Measurements from ENCODE around the gene SMARCA4.

Gene SMARCA4

GRCh38 chr19:10998045-10998533, 37.3 kb downstream of the SMARCA4 start:
- no peak overlapping the region for H2BK120ac ChIP-seq (ENCODE audit: low read depth, low read length)
- H3K79me2 ChIP-seq (ENCODE audit: control insufficient read depth, insufficient read depth, low read length) = no peaks in the 10 kb centered on the region
- no peak overlapping the region for H3K27ac ChIP-seq (ENCODE audit: low read depth, low read length)
- H2BK15ac ChIP-seq (replicated peaks; ENCODE audit: low read depth) = no peak overlapping the region
- no CpG with 5 or more reads among the region's 6 CpGs for WGBS (ENCODE audit: extremely low coverage, insufficient coverage, low lambda C conversion rate)
- H4K5ac ChIP-seq (ENCODE audit: low read length) = no peak overlapping the region
- H3K9ac ChIP-seq (ENCODE audit: low read length) = no peak overlapping the region
- no peak overlapping the region for H2AK5ac ChIP-seq (ENCODE audit: low read length)
- no peak overlapping the region for H3K56ac ChIP-seq (ENCODE audit: low read length)
- no peaks in the 10 kb centered on the region for H3K27me3 ChIP-seq (ENCODE audit: insufficient read depth, low read length, poor library complexity)
- H3K4me1 ChIP-seq (ENCODE audit: control insufficient read depth, low read depth, low read length) = no peaks in the 10 kb centered on the region
- H3K36me3 ChIP-seq (ENCODE audit: control insufficient read depth, insufficient read depth, low read length) = peaks cover 16% of the 10 kb centered on the region
- H3K23ac ChIP-seq (ENCODE audit: low read length) = no peak overlapping the region
- H4K8ac ChIP-seq (ENCODE audit: low read depth, low read length) = no peak overlapping the region
- H3K4me2 ChIP-seq (ENCODE audit: low read length) = no peak overlapping the region
- H2BK5ac ChIP-seq (ENCODE audit: low read length) = no peak overlapping the region
- no peak overlapping the region for H3K18ac ChIP-seq (ENCODE audit: low read length)
- no peak for DNase-seq
- H3K4ac ChIP-seq (ENCODE audit: low read depth, low read length) = no peak overlapping the region
- H3K4me3 ChIP-seq (ENCODE audit: low read length) = no peak overlapping the region
- no peaks in the 10 kb centered on the region for H3K79me1 ChIP-seq (ENCODE audit: low read length)

GRCh38 chr19:10998666-10999065, 37.8 kb downstream of the SMARCA4 start:
- H3K27ac ChIP-seq (ENCODE audit: low read depth, low read length) = no peak overlapping the region
- H3K27me3 ChIP-seq (ENCODE audit: insufficient read depth, low read length, poor library complexity) = no peaks in the 10 kb centered on the region
- H3K79me2 ChIP-seq (ENCODE audit: control insufficient read depth, insufficient read depth, low read length) = no peaks in the 10 kb centered on the region
- H3K4me3 ChIP-seq (ENCODE audit: low read length) = no peak overlapping the region
- H2BK120ac ChIP-seq (ENCODE audit: low read depth, low read length) = no peak overlapping the region
- H3K79me1 ChIP-seq (ENCODE audit: low read length) = no peaks in the 10 kb centered on the region
- peaks cover 18% of the 10 kb centered on the region for H3K36me3 ChIP-seq (ENCODE audit: control insufficient read depth, insufficient read depth, low read length)
- no peak overlapping the region for H2BK15ac ChIP-seq (replicated peaks; ENCODE audit: low read depth)
- H3K4me1 ChIP-seq (ENCODE audit: control insufficient read depth, low read depth, low read length) = no peaks in the 10 kb centered on the region
- no peak overlapping the region for H3K9ac ChIP-seq (ENCODE audit: low read length)
- H3K4ac ChIP-seq (ENCODE audit: low read depth, low read length) = no peak overlapping the region
- H4K5ac ChIP-seq (ENCODE audit: low read length) = no peak overlapping the region
- no peak overlapping the region for H3K56ac ChIP-seq (ENCODE audit: low read length)
- no peak overlapping the region for H2BK5ac ChIP-seq (ENCODE audit: low read length)
- no peak overlapping the region for H3K4me2 ChIP-seq (ENCODE audit: low read length)
- H2AK5ac ChIP-seq (ENCODE audit: low read length) = no peak overlapping the region
- no peak overlapping the region for H4K8ac ChIP-seq (ENCODE audit: low read depth, low read length)
- no peak overlapping the region for H3K18ac ChIP-seq (ENCODE audit: low read length)
- no peak overlapping the region for H3K23ac ChIP-seq (ENCODE audit: low read length)
- DNase-seq = no peak
- WGBS (ENCODE audit: extremely low coverage, insufficient coverage, low lambda C conversion rate) = no CpG with 5 or more reads among the region's 7 CpGs

- no peak overlapping the region for H3K23ac ChIP-seq (ENCODE audit: low read length)
- H3K79me2 ChIP-seq (ENCODE audit: control insufficient read depth, insufficient read depth, low read length) = no peaks in the 10 kb centered on the region
- H2AK5ac ChIP-seq (ENCODE audit: low read length) = no peak overlapping the region
- no peak overlapping the region for H3K4me2 ChIP-seq (ENCODE audit: low read length)
- no peak overlapping the region for H4K5ac ChIP-seq (ENCODE audit: low read length)
- H4K8ac ChIP-seq (ENCODE audit: low read depth, low read length) = no peak overlapping the region
- H3K18ac ChIP-seq (ENCODE audit: low read length) = no peak overlapping the region
- H3K27me3 ChIP-seq (ENCODE audit: insufficient read depth, low read length, poor library complexity) = no peaks in the 10 kb centered on the region
- no peaks in the 10 kb centered on the region for H3K4me1 ChIP-seq (ENCODE audit: control insufficient read depth, low read depth, low read length)
- no peak overlapping the region for H3K4ac ChIP-seq (ENCODE audit: low read depth, low read length)
- DNase-seq = no peak
- peaks cover 2% of the 10 kb centered on the region for H3K79me1 ChIP-seq (ENCODE audit: low read length)
- H2BK5ac ChIP-seq (ENCODE audit: low read length) = no peak overlapping the region
- H2BK15ac ChIP-seq (replicated peaks; ENCODE audit: low read depth) = no peak overlapping the region
- no peak overlapping the region for H3K27ac ChIP-seq (ENCODE audit: low read depth, low read length)
- H3K56ac ChIP-seq (ENCODE audit: low read length) = no peak overlapping the region
- no peak overlapping the region for H2BK120ac ChIP-seq (ENCODE audit: low read depth, low read length)
- no peak overlapping the region for H3K9ac ChIP-seq (ENCODE audit: low read length)
- no peak overlapping the region for H3K4me3 ChIP-seq (ENCODE audit: low read length)
- WGBS (ENCODE audit: extremely low coverage, insufficient coverage, low lambda C conversion rate) = no CpG with 5 or more reads among the region's 5 CpGs
- peaks cover 16% of the 10 kb centered on the region for H3K36me3 ChIP-seq (ENCODE audit: control insufficient read depth, insufficient read depth, low read length)
These were observed 44.7 kb downstream of the SMARCA4 start for GRCh38 chr19:11005521-11005920.

GRCh38 chr19:11007385-11007784, 46.6 kb downstream of the SMARCA4 start:
- peaks cover 18% of the 10 kb centered on the region for H3K36me3 ChIP-seq (ENCODE audit: control insufficient read depth, insufficient read depth, low read length)
- H2BK15ac ChIP-seq (replicated peaks; ENCODE audit: low read depth) = no peak overlapping the region
- H2BK5ac ChIP-seq (ENCODE audit: low read length) = no peak overlapping the region
- H3K4me1 ChIP-seq (ENCODE audit: control insufficient read depth, low read depth, low read length) = no peaks in the 10 kb centered on the region
- H3K18ac ChIP-seq (ENCODE audit: low read length) = no peak overlapping the region
- DNase-seq = no peak
- no peak overlapping the region for H4K8ac ChIP-seq (ENCODE audit: low read depth, low read length)
- H2AK5ac ChIP-seq (ENCODE audit: low read length) = no peak overlapping the region
- H3K4me2 ChIP-seq (ENCODE audit: low read length) = no peak overlapping the region
- H2BK120ac ChIP-seq (ENCODE audit: low read depth, low read length) = no peak overlapping the region
- H3K56ac ChIP-seq (ENCODE audit: low read length) = no peak overlapping the region
- H3K79me2 ChIP-seq (ENCODE audit: control insufficient read depth, insufficient read depth, low read length) = no peaks in the 10 kb centered on the region
- no peak overlapping the region for H4K5ac ChIP-seq (ENCODE audit: low read length)
- H3K4ac ChIP-seq (ENCODE audit: low read depth, low read length) = no peak overlapping the region
- H3K9ac ChIP-seq (ENCODE audit: low read length) = no peak overlapping the region
- no peak overlapping the region for H3K23ac ChIP-seq (ENCODE audit: low read length)
- H3K4me3 ChIP-seq (ENCODE audit: low read length) = no peak overlapping the region
- peaks cover 2% of the 10 kb centered on the region for H3K79me1 ChIP-seq (ENCODE audit: low read length)
- no CpG with 5 or more reads among the region's 5 CpGs for WGBS (ENCODE audit: extremely low coverage, insufficient coverage, low lambda C conversion rate)
- H3K27me3 ChIP-seq (ENCODE audit: insufficient read depth, low read length, poor library complexity) = no peaks in the 10 kb centered on the region
- no peak overlapping the region for H3K27ac ChIP-seq (ENCODE audit: low read depth, low read length)

GRCh38 chr19:11007962-11008532, 47.2 kb downstream of the SMARCA4 start:
- Histone ChIP-seq H3K9ac (ENCODE audit: low read length) (no peak overlapping the region), H3K23ac (ENCODE audit: low read length) (no peak overlapping the region), H3K4me3 (ENCODE audit: low read length) (no peak overlapping the region), H3K79me1 (ENCODE audit: low read length) (peaks cover 2% of the 10 kb centered on the region), H2BK120ac (ENCODE audit: low read depth, low read length) (no peak overlapping the region), H3K27me3 (ENCODE audit: insufficient read depth, low read length, poor library complexity) (no peaks in the 10 kb centered on the region), H3K27ac (ENCODE audit: low read depth, low read length) (no peak overlapping the region), H3K4me2 (ENCODE audit: low read length) (no peak overlapping the region), H2BK15ac (replicated peaks; ENCODE audit: low read depth) (no peak overlapping the region), H3K18ac (ENCODE audit: low read length) (no peak overlapping the region), H2BK5ac (ENCODE audit: low read length) (no peak overlapping the region), H3K4ac (ENCODE audit: low read depth, low read length) (no peak overlapping the region), H3K56ac (ENCODE audit: low read length) (no peak overlapping the region), H3K36me3 (ENCODE audit: control insufficient read depth, insufficient read depth, low read length) (peaks cover 22% of the 10 kb centered on the region), H3K4me1 (ENCODE audit: control insufficient read depth, low read depth, low read length) (no peaks in the 10 kb centered on the region), H2AK5ac (ENCODE audit: low read length) (no peak overlapping the region), H3K79me2 (ENCODE audit: control insufficient read depth, insufficient read depth, low read length) (no peaks in the 10 kb centered on the region), H4K5ac (ENCODE audit: low read length) (no peak overlapping the region), H4K8ac (ENCODE audit: low read depth, low read length) (no peak overlapping the region)
- WGBS (ENCODE audit: extremely low coverage, insufficient coverage, low lambda C conversion rate) = no CpG with 5 or more reads among the region's 14 CpGs
- no peak for DNase-seq

GRCh38 chr19:11010041-11010440, 49.2 kb downstream of the SMARCA4 start:
- no peak overlapping the region for H3K9ac ChIP-seq (ENCODE audit: low read length)
- no peak overlapping the region for H3K4me3 ChIP-seq (ENCODE audit: low read length)
- no CpG with 5 or more reads among the region's 9 CpGs for WGBS (ENCODE audit: extremely low coverage, insufficient coverage, low lambda C conversion rate)
- H2BK5ac ChIP-seq (ENCODE audit: low read length) = no peak overlapping the region
- H3K27ac ChIP-seq (ENCODE audit: low read depth, low read length) = no peak overlapping the region
- no peak overlapping the region for H3K56ac ChIP-seq (ENCODE audit: low read length)
- H3K79me2 ChIP-seq (ENCODE audit: control insufficient read depth, insufficient read depth, low read length) = no peaks in the 10 kb centered on the region
- H3K27me3 ChIP-seq (ENCODE audit: insufficient read depth, low read length, poor library complexity) = no peaks in the 10 kb centered on the region
- no peak overlapping the region for H3K4me2 ChIP-seq (ENCODE audit: low read length)
- no peak overlapping the region for H2BK15ac ChIP-seq (replicated peaks; ENCODE audit: low read depth)
- H3K36me3 ChIP-seq (ENCODE audit: control insufficient read depth, insufficient read depth, low read length) = peaks cover 24% of the 10 kb centered on the region
- H3K4me1 ChIP-seq (ENCODE audit: control insufficient read depth, low read depth, low read length) = no peaks in the 10 kb centered on the region
- DNase-seq = no peak
- no peak overlapping the region for H3K23ac ChIP-seq (ENCODE audit: low read length)
- no peak overlapping the region for H2AK5ac ChIP-seq (ENCODE audit: low read length)
- peaks cover 2% of the 10 kb centered on the region for H3K79me1 ChIP-seq (ENCODE audit: low read length)
- H4K5ac ChIP-seq (ENCODE audit: low read length) = no peak overlapping the region
- H2BK120ac ChIP-seq (ENCODE audit: low read depth, low read length) = no peak overlapping the region
- H3K18ac ChIP-seq (ENCODE audit: low read length) = no peak overlapping the region
- H4K8ac ChIP-seq (ENCODE audit: low read depth, low read length) = no peak overlapping the region
- H3K4ac ChIP-seq (ENCODE audit: low read depth, low read length) = no peak overlapping the region
